ENCODE data around the gene SEC22A.

DNA sequence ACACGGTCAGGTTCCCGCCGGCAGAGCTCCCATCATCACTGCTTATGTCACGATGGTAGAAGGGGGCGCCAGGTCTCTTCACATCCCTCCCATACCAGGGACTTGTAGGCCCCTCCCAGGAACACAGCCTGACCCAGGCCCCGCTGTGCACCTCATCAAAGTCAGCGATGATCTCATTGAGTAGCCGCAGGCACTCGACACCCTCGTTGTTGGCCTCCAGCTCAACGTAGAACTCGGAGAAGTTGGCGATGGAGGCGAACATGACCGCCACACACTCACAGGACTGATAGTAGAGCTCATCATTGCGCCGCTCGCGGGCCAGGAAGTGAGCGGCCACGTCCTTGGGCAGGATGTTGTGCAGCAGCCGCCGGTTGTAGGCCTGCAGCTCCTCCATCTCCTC is 89.2 kb downstream of the SEC22A start:
- TF ChIP-seq, protein P1, sequence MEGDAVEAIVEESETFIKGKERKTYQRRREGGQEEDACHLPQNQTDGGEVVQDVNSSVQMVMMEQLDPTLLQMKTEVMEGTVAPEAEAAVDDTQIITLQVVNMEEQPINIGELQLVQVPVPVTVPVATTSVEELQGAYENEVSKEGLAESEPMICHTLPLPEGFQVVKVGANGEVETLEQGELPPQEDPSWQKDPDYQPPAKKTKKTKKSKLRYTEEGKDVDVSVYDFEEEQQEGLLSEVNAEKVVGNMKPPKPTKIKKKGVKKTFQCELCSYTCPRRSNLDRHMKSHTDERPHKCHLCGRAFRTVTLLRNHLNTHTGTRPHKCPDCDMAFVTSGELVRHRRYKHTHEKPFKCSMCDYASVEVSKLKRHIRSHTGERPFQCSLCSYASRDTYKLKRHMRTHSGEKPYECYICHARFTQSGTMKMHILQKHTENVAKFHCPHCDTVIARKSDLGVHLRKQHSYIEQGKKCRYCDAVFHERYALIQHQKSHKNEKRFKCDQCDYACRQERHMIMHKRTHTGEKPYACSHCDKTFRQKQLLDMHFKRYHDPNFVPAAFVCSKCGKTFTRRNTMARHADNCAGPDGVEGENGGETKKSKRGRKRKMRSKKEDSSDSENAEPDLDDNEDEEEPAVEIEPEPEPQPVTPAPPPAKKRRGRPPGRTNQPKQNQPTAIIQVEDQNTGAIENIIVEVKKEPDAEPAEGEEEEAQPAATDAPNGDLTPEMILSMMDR (conservative IDR thresholded peaks at IDR 0.05; ENCODE audit: low read length) = no peak
- TF ChIP-seq EZH2phosphoT487 (IDR thresholded peaks at IDR 0.05; ENCODE audit: borderline replicate concordance) = no peak
